WTC11 (cell line): ENCODE data around the gene ANKFN1. TPM values are rescaled to one million over a fixed set of nuclear protein-coding genes. Genes with fewer than 3 reads are reported as not detected.

Experiments
- ATAC-seq: fragments of 200-7000 bp; cut with Tn5 transposase; 2 replicates; pipeline ENCODE4 v1.10.0; 2021; ENCODE audit warnings: mild to moderate bottlenecking, moderate library complexity
- CTCF ChIA-PET: fragments of 300-600 bp; sonication (Branson Sonifier 250); formaldehyde crosslinking; loops from one replicate; lab custom pipeline; 2021; ENCODE audit warnings: antibody characterized with exemption; lab: Charles Lee
- POLR2A ChIA-PET: fragments of 350-600 bp; sonication (Branson Sonifier 250); formaldehyde crosslinking; loops from one replicate; lab custom pipeline; 2021; ENCODE audit warnings: antibody characterized with exemption; lab: Charles Lee
- DNase-seq: peaks from one replicate; pipeline ENCODE4 v3.0.0; 2021; ENCODE audit warnings: low spot score
- H3K27ac Mint-ChIP-seq: 2 replicates; pipeline ENCODE4 v1.8.0; 2021; ENCODE audit warnings: mixed read lengths
- H3K27me3 Mint-ChIP-seq: 2 replicates; pipeline ENCODE4 v1.8.0; 2021; ENCODE audit warnings: low read depth, mild to moderate bottlenecking, moderate library complexity, mixed read lengths
- H3K36me3 Mint-ChIP-seq: 2 replicates; pipeline ENCODE4 v1.8.0; 2021; ENCODE audit warnings: mixed read lengths
- H3K4me1 Mint-ChIP-seq: 2 replicates; pipeline ENCODE4 v1.8.0; 2022; ENCODE audit warnings: mixed read lengths
- H3K4me3 Mint-ChIP-seq: 2 replicates; pipeline ENCODE4 v1.8.0; 2021; ENCODE audit warnings: mild to moderate bottlenecking, moderate library complexity, mixed read lengths
- H3K9me3 Mint-ChIP-seq: 2 replicates; pipeline ENCODE4 v1.8.0; 2021; ENCODE audit warnings: mixed read lengths
- ATF3 ChIP-seq: sonication (generic); formaldehyde crosslinking; conservative IDR thresholded peaks from 2 replicates; pipeline ENCODE4 v1.8.1; 2022; ENCODE audit warnings: mild to moderate bottlenecking, missing genetic modification reagents
- ATF6 ChIP-seq: sonication (generic); formaldehyde crosslinking; IDR thresholded peaks from 2 replicates; pipeline ENCODE4 v1.8.1; 2023; ENCODE audit warnings: mild to moderate bottlenecking, missing genetic modification reagents
- CBFB ChIP-seq: sonication (generic); formaldehyde crosslinking; IDR thresholded peaks from 2 replicates; pipeline ENCODE4 v1.8.1; 2022; ENCODE audit warnings: mild to moderate bottlenecking, low read depth, missing genetic modification reagents
- EMX1 ChIP-seq: fragments of 250-450 bp; sonication (Bioruptor Pico); IDR thresholded peaks from 2 replicates; pipeline ENCODE4 v1.8.0; 2021; ENCODE audit warnings: mild to moderate bottlenecking
- GABPB1 ChIP-seq: sonication (generic); formaldehyde crosslinking; IDR thresholded peaks from 2 replicates; pipeline ENCODE4 v1.8.1; 2023; ENCODE audit warnings: mild to moderate bottlenecking, missing genetic modification reagents
- NR1H2 ChIP-seq: sonication (generic); formaldehyde crosslinking; IDR thresholded peaks from 2 replicates; pipeline ENCODE4 v1.9.0; 2021; ENCODE audit warnings: mild to moderate bottlenecking, moderate library complexity, missing genetic modification reagents
- OVOL2 ChIP-seq: fragments of 250-450 bp; sonication (Bioruptor Pico); IDR thresholded peaks from 2 replicates; pipeline ENCODE4 v1.9.0; 2021; ENCODE audit warnings: mild to moderate bottlenecking, borderline replicate concordance
- PRRX2 ChIP-seq: fragments of 250-450 bp; sonication (Bioruptor Pico); IDR thresholded peaks from 2 replicates; pipeline ENCODE4 v1.8.0; 2021; ENCODE audit warnings: mild to moderate bottlenecking
- RELA ChIP-seq: sonication (generic); formaldehyde crosslinking; IDR thresholded peaks from 2 replicates; pipeline ENCODE4 v1.8.1; 2022; ENCODE audit warnings: missing genetic modification reagents, mild to moderate bottlenecking, borderline replicate concordance
- SMAD3 ChIP-seq: sonication (generic); formaldehyde crosslinking; IDR thresholded peaks from 2 replicates; pipeline ENCODE4 v1.8.0; 2022; ENCODE audit warnings: missing genetic modification reagents, mild to moderate bottlenecking, borderline replicate concordance
- TEAD4 ChIP-seq: sonication (generic); formaldehyde crosslinking; IDR thresholded peaks from 2 replicates; pipeline ENCODE4 v1.8.0; 2022; ENCODE audit warnings: mild to moderate bottlenecking, missing genetic modification reagents
- ZMAT4 ChIP-seq: fragments of 250-450 bp; sonication (Bioruptor Pico); IDR thresholded peaks from 2 replicates; pipeline ENCODE4 v1.9.0; 2021; ENCODE audit warnings: mild to moderate bottlenecking
- ZNF232 ChIP-seq: sonication (generic); formaldehyde crosslinking; IDR thresholded peaks from 2 replicates; pipeline ENCODE4 v1.8.0; 2022; ENCODE audit warnings: mild to moderate bottlenecking, missing genetic modification reagents
- ZNF671 ChIP-seq: fragments of 250-450 bp; sonication (Bioruptor Pico); IDR thresholded peaks from 2 replicates; pipeline ENCODE4 v1.8.0; 2021; ENCODE audit warnings: mild to moderate bottlenecking
- total RNA-seq: library from RNA; stranded (reverse); gene quantifications from 3 replicates; pipeline ENCODE4 v1.2.3, GENCODE V29; 2021
- TF ChIP-seq, protein P1 (sequence below): sonication (generic); formaldehyde crosslinking; IDR thresholded peaks from 2 replicates; pipeline ENCODE4 v1.8.0; 2023; ENCODE audit warnings: mild to moderate bottlenecking, missing genetic modification reagents
- TF ChIP-seq, protein P2 (sequence below): sonication (generic); formaldehyde crosslinking; IDR thresholded peaks from 2 replicates; pipeline ENCODE4 v1.8.1; 2022; ENCODE audit warnings: mild to moderate bottlenecking, missing genetic modification reagents, moderate library complexity, borderline replicate concordance
- TF ChIP-seq, protein P3 (sequence below): sonication (generic); formaldehyde crosslinking; IDR thresholded peaks from 2 replicates; pipeline ENCODE4 v1.8.1; 2022; ENCODE audit warnings: low read depth, missing genetic modification reagents, borderline replicate concordance

Gene ANKFN1
- total RNA-seq, 1 experiment from 2014 or later = 0.24 TPM

DNA sequence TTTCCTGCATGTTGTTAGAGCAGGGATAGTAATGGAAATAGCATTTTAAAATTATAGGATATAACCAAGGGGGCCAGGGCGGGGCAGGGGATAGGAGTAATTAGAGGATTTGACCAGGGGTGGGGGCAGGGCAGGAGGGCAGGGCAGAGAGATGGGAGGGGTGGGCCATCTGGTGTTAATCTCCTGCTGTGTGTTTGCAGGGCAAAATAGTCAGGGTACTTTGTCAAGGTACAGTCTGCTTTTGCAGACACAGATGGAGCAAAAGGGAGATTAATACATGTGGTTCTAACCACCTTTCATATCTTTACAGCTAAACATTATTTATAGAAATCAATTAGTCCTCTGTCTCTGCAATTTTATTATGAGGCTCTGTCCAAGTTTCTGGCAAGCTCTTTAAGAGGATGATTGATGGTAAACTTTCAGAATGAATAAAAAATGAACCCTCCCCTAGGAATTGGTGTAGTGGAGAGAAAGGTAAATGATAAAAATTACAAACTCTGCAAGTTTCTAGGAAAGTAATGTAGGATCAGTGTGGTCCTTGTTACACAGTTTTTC, 6.6 kb downstream of the ANKFN1 start (continued):
- no peak for TF ChIP-seq GABPB1 (CRISPR knock-in tag)
- TF ChIP-seq ATF6 (CRISPR knock-in tag) = no peak
- TF ChIP-seq, protein P1, sequence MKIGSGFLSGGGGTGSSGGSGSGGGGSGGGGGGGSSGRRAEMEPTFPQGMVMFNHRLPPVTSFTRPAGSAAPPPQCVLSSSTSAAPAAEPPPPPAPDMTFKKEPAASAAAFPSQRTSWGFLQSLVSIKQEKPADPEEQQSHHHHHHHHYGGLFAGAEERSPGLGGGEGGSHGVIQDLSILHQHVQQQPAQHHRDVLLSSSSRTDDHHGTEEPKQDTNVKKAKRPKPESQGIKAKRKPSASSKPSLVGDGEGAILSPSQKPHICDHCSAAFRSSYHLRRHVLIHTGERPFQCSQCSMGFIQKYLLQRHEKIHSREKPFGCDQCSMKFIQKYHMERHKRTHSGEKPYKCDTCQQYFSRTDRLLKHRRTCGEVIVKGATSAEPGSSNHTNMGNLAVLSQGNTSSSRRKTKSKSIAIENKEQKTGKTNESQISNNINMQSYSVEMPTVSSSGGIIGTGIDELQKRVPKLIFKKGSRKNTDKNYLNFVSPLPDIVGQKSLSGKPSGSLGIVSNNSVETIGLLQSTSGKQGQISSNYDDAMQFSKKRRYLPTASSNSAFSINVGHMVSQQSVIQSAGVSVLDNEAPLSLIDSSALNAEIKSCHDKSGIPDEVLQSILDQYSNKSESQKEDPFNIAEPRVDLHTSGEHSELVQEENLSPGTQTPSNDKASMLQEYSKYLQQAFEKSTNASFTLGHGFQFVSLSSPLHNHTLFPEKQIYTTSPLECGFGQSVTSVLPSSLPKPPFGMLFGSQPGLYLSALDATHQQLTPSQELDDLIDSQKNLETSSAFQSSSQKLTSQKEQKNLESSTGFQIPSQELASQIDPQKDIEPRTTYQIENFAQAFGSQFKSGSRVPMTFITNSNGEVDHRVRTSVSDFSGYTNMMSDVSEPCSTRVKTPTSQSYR (CRISPR knock-in tag) = no peak
- TF ChIP-seq CBFB = no peak
- TF ChIP-seq TEAD4 (CRISPR knock-in tag) = no peak
- TF ChIP-seq, all 79 proteins: peak for 0

DNA sequence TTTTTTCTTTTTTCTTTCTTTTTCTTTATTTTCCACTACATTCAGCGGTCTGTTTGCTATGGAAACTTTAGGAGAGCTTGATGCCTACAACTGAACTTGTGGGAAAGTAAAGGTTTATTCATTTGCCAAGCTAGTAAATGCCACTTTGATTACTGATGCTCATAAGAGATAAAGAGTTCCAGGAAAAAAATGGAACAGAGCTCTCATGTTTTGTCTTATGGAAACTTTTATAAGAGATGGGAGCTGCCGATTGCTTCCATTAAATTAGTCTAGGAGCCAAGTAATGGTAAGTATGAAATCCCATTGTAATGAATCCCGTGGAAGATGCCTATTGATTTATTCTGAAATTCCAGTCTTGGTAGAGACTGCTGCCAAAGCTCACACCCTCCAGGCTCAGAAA, 7.1 kb downstream of the ANKFN1 start:
- CTCF ChIA-PET = no interaction called here
- no peaks in the 10 kb centered on the region for H3K36me3 Mint-ChIP-seq

GRCh38 chr17:56165072-56165641, 11.9 kb downstream of the ANKFN1 start:
- Mint-ChIP-seq H3K9me3 (peaks cover 6% of the 10 kb centered on the region; the same call in 1 of the 2 replicates), H3K4me3 (no peak overlapping the region), H3K4me1 (peaks cover 25% of the 10 kb centered on the region), H3K27me3 (no peaks in the 10 kb centered on the region), H3K27ac (no peak overlapping the region), H3K36me3 (no peaks in the 10 kb centered on the region)
- ChIA-PET CTCF (no interaction called here), POLR2A (interaction anchor here (1.1 kb wide), 1 partner anchor 105 kb away, joined by 4 read pairs; no protein-coding TSS in a partner anchor)
- DNase-seq (no peak), ATAC-seq (no peak)
- no peak for TF ChIP-seq ZNF232 (CRISPR knock-in tag)
- TF ChIP-seq, protein P1 (CRISPR knock-in tag) = no peak
- TF ChIP-seq, protein P2, sequence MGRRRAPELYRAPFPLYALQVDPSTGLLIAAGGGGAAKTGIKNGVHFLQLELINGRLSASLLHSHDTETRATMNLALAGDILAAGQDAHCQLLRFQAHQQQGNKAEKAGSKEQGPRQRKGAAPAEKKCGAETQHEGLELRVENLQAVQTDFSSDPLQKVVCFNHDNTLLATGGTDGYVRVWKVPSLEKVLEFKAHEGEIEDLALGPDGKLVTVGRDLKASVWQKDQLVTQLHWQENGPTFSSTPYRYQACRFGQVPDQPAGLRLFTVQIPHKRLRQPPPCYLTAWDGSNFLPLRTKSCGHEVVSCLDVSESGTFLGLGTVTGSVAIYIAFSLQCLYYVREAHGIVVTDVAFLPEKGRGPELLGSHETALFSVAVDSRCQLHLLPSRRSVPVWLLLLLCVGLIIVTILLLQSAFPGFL (CRISPR knock-in tag) = no peak
- no peak for TF ChIP-seq OVOL2 (CRISPR knock-in tag)
- no peak for TF ChIP-seq TEAD4 (CRISPR knock-in tag)
- TF ChIP-seq SMAD3 = no peak
- no peak for TF ChIP-seq NR1H2 (CRISPR knock-in tag)

More for the DNA sequence above, 7.1 kb downstream of the ANKFN1 start:
- DNase-seq = no peak
- Mint-ChIP-seq H3K4me3 (no peak overlapping the region), H3K27ac (no peak overlapping the region), H3K27me3 (no peaks in the 10 kb centered on the region), H3K4me1 (peaks cover 38% of the 10 kb centered on the region), H3K9me3 (0 out of 2 replicates have a peak, but pooled peaks cover 3% of the 10 kb centered on the region)
- POLR2A ChIA-PET = no interaction called here
- no peak for TF ChIP-seq TEAD4 (CRISPR knock-in tag)
- no peak for TF ChIP-seq PRRX2 (CRISPR knock-in tag)
- TF ChIP-seq ZMAT4 (CRISPR knock-in tag) = no peak
- no peak for TF ChIP-seq EMX1 (CRISPR knock-in tag)
- TF ChIP-seq, protein P3, sequence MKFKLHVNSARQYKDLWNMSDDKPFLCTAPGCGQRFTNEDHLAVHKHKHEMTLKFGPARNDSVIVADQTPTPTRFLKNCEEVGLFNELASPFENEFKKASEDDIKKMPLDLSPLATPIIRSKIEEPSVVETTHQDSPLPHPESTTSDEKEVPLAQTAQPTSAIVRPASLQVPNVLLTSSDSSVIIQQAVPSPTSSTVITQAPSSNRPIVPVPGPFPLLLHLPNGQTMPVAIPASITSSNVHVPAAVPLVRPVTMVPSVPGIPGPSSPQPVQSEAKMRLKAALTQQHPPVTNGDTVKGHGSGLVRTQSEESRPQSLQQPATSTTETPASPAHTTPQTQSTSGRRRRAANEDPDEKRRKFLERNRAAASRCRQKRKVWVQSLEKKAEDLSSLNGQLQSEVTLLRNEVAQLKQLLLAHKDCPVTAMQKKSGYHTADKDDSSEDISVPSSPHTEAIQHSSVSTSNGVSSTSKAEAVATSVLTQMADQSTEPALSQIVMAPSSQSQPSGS (CRISPR knock-in tag) = no peak
- no peak for TF ChIP-seq ZNF232 (CRISPR knock-in tag)
- no peak for TF ChIP-seq RELA
- no peak for TF ChIP-seq ZNF671
- TF ChIP-seq ATF3 (CRISPR knock-in tag) = no peak
- ATAC-seq = no peak
